Stimulated activated naive CD8-positive, alpha-beta T cell treated with anti-CD3 and anti-CD28 coated beads, Interleukin-15, Interleukin-2, amounts not matched to agents 100 U/mL and 50 U/mL, for 24 hours (primary cell): ENCODE results near the gene RNF225.
"Not testable (repeated sequence)": the region's sequence is repeated elsewhere in the genome, so short reads cannot be mapped to it uniquely, and the experiment has no call there.

Experiments
- ATAC-seq: fragments of 150-1000 bp; cut with Tn5 transposase; one replicate; pipeline ENCODE4 v1.10.0; 2021
- DNase-seq: peaks from one replicate; pipeline ENCODE4 v3.0.0; 2021

The RNF225 gene

GRCh38 chr19:58387338-58388174, 7.9 kb upstream of the RNF225 start:
- DNase-seq (no peak), ATAC-seq (no peak)

- ATAC-seq (no peak), DNase-seq (no peak)
Observed at GRCh38 chr19:58388175-58388526, 7.3 kb upstream of the RNF225 start.

GRCh38 chr19:58392945-58393724, 2.3 kb upstream of the RNF225 start:
- ATAC-seq = no peak
- no peak for DNase-seq

- DNase-seq = no peak
- ATAC-seq = no peak
Observed at GRCh38 chr19:58393725-58394033, 1.8 kb upstream of the RNF225 start.

- ATAC-seq (peak; percentile 2), DNase-seq (no peak)
Observed at GRCh38 chr19:58394821-58395219, 636 bp upstream of the RNF225 start.

- ATAC-seq = no peak
- DNase-seq = no peak
Observed at GRCh38 chr19:58395979-58396627, 647 bp downstream of the RNF225 start.

GRCh38 chr19:58396691-58397532, 1.5 kb downstream of the RNF225 start:
- ATAC-seq (no peak), DNase-seq (no peak)

- DNase-seq (no peak), ATAC-seq (no peak)
Observed at GRCh38 chr19:58397533-58398037, 2.1 kb downstream of the RNF225 start.

GRCh38 chr19:58398087-58398486, 2.6 kb downstream of the RNF225 start:
- no peak for DNase-seq
- no peak for ATAC-seq

- DNase-seq (no peak), ATAC-seq (no peak)
Observed at GRCh38 chr19:58398545-58398944, 3.1 kb downstream of the RNF225 start.

- ATAC-seq = no peak
- DNase-seq = no peak
Observed at GRCh38 chr19:58399903-58400302, 4.4 kb downstream of the RNF225 start.

GRCh38 chr19:58400316-58400915, 5.0 kb downstream of the RNF225 start:
- ATAC-seq (no peak), DNase-seq (no peak)

GRCh38 chr19:58400916-58401839, 5.7 kb downstream of the RNF225 start:
- ATAC-seq = peak; percentile 96
- DNase-seq = peak; percentile 99

- no peak for DNase-seq
- no peak for ATAC-seq
Observed at GRCh38 chr19:58401840-58402421, 6.5 kb downstream of the RNF225 start.

GRCh38 chr19:58403920-58404478, 8.5 kb downstream of the RNF225 start:
- ATAC-seq, DNase-seq: not testable (repeated sequence)

GRCh38 chr19:58406818-58407657, 11.6 kb downstream of the RNF225 start:
- no peak for ATAC-seq
- DNase-seq = no peak

- DNase-seq = peak; percentile 26
- peak; percentile 15 for ATAC-seq
Observed at GRCh38 chr19:58407658-58408151, 12.2 kb downstream of the RNF225 start.

- ATAC-seq (peak; percentile 96), DNase-seq (peak; percentile 96)
Observed at GRCh38 chr19:58408152-58409009, 12.9 kb downstream of the RNF225 start, which contains the start of gene ZNF584. Gene ZNF584, plus strand, starts transcription at chr19:58408649. Its CDS starts 499 bp downstream, at chr19:58409148.
